Kidney (tissue), 14 donors: ENCODE results near the gene MB21D2. TPM values are rescaled to one million over a fixed set of nuclear protein-coding genes. Genes with fewer than 3 reads are reported as not detected.
"Not testable (repeated sequence)": the region's sequence is repeated elsewhere in the genome, so short reads cannot be mapped to it uniquely, and the experiment has no call there.

ENCODE experiments used
- DNase-seq, 5 donors: peaks; one replicate each; pipeline ENCODE4 v3.0.0-alpha.2; 2013 to 2020
- FAIRE-seq: peaks from 2 replicates; lab custom pipeline; 2012; peaks lifted over from hg19 to GRCh38; lab: Jason Lieb, UNC
- H3K27ac ChIP-seq, 2 donors: one replicate each; pipeline ENCODE4 v1.7.0; 2013; ENCODE audit warnings: low read depth in 2 of 2, low read length in 2 of 2, inconsistent platforms in 1 of 2
- H3K27me3 ChIP-seq: one replicate; pipeline ENCODE4 v1.7.1; 2013; ENCODE audit warnings: low read length, inconsistent platforms; ENCODE audit not compliant: control insufficient read depth, insufficient read depth
- H3K36me3 ChIP-seq, 3 donors: one replicate each; pipeline versions ENCODE4 v1.7.0 to v1.7.1; 2013; ENCODE audit warnings: low read length in 3 of 3, control low read depth in 1 of 3, inconsistent platforms in 1 of 3; ENCODE audit not compliant: insufficient read depth in 3 of 3, control insufficient read depth in 2 of 3
- H3K4me1 ChIP-seq, 3 donors: one replicate each; pipeline versions ENCODE4 v1.7.0 to v1.7.1; 2013; ENCODE audit warnings: low read length in 3 of 3, inconsistent platforms in 1 of 3, low read depth in 1 of 3; ENCODE audit not compliant: control insufficient read depth in 2 of 3, insufficient read depth in 2 of 3
- H3K4me3 ChIP-seq, 3 donors: one replicate each; pipeline versions ENCODE4 v1.7.0 to v1.8.1; 2013; ENCODE audit warnings: low read length in 3 of 3, control low read depth in 1 of 3, inconsistent platforms in 1 of 3
- H3K9ac ChIP-seq, 3 donors: one replicate each; pipeline versions ENCODE4 v1.7.0 to v1.7.1; 2013; ENCODE audit warnings: low read length in 3 of 3, control low read depth in 1 of 3, inconsistent platforms in 1 of 3
- H3K9me3 ChIP-seq, 3 donors: one replicate each; pipeline versions ENCODE4 v1.7.0 to v1.7.1; 2013; ENCODE audit warnings: low read length in 3 of 3, control low read depth in 1 of 3, inconsistent platforms in 1 of 3; ENCODE audit not compliant: control insufficient read depth in 2 of 3, insufficient read depth in 1 of 3
- intact Hi-C: fragments of 100-400 bp; cut with DNase I; formaldehyde crosslinking; loops from one replicate; pipeline ENCODE4 v1.11.1; 2022
- polyA plus RNA-seq: library from polyadenylated mRNA; stranded (reverse); fragments of 350-450 nt; fragmentation: Illumina TruSeq; extraction: RNeasy Lipid Tissue Mini Kit (QIAGEN cat#74804); gene quantifications from one replicate; pipeline ENCODE4 v1.2.3, GENCODE V29; 2014; ENCODE audit warnings: low read depth, low replicate concordance; ENCODE audit not compliant: insufficient read depth
- total RNA-seq: library from RNA; stranded (reverse); fragmentation: NEBNext Ultra II Directional; extraction: Animal tissue kit (Norgen Biotek cat#: 25700); gene quantifications from one replicate; pipeline ENCODE4 v1.2.1, GENCODE V29; 2021
- TF ChIP-seq, protein P1 (sequence below): IDR thresholded peaks from 3 replicates; pipeline ENCODE4 v1.5.1; 2012; ENCODE audit warnings: mild to moderate bottlenecking, moderate library complexity, borderline replicate concordance; ENCODE audit not compliant: insufficient read depth; ENCODE audit errors: extremely low read depth
- donor health status: control.
- donor health status: control.
- donor health status: control.
- donor health status: control.
- donor health status: control.
- donor health status: DM: yes; HTN: yes; CAD: no.
- donor health status: Normal renal cell carcinoma (clear cell type).

MB21D2 gene
- total and polyA plus RNA-seq, 2 donors from 2014 or later, result 3.2 to 3.9 TPM

DNA sequence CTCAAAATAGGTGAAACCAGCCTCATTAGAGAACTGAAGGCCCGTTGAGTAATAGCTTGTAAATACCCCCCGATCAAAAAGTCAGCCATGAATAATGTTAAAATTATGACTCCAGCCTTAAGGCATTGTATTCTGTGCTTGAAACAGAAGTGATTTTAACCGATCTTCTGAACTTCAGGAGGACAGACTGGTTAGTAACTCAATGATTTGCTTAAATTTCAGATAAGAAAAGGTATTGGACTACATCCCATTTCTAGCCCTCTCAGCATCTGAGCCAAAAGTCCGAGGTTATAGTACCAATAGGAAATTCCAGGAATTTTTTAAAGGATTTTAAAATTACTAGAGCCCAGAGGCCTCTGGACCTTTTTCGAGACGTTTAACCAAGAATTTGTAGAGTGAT is 122.6 kb downstream of the MB21D2 start:
- intact Hi-C loops, result no loop called here
- no peaks in the 10 kb centered on the region for H3K27me3 ChIP-seq
- no peak overlapping the region for H3K27ac ChIP-seq
- no peaks in the 10 kb centered on the region for H3K4me1 ChIP-seq
- TF ChIP-seq, protein P1, sequence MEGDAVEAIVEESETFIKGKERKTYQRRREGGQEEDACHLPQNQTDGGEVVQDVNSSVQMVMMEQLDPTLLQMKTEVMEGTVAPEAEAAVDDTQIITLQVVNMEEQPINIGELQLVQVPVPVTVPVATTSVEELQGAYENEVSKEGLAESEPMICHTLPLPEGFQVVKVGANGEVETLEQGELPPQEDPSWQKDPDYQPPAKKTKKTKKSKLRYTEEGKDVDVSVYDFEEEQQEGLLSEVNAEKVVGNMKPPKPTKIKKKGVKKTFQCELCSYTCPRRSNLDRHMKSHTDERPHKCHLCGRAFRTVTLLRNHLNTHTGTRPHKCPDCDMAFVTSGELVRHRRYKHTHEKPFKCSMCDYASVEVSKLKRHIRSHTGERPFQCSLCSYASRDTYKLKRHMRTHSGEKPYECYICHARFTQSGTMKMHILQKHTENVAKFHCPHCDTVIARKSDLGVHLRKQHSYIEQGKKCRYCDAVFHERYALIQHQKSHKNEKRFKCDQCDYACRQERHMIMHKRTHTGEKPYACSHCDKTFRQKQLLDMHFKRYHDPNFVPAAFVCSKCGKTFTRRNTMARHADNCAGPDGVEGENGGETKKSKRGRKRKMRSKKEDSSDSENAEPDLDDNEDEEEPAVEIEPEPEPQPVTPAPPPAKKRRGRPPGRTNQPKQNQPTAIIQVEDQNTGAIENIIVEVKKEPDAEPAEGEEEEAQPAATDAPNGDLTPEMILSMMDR, result no peak
- H3K9me3 ChIP-seq, result no peaks in the 10 kb centered on the region
- no peak for FAIRE-seq
- H3K9ac ChIP-seq, result no peak overlapping the region
- no peak overlapping the region for H3K4me3 ChIP-seq
- DNase-seq, result no peak
- peaks cover 0 to 5% (median 0%) of the 10 kb centered on the region in 3 donors for H3K36me3 ChIP-seq

DNA sequence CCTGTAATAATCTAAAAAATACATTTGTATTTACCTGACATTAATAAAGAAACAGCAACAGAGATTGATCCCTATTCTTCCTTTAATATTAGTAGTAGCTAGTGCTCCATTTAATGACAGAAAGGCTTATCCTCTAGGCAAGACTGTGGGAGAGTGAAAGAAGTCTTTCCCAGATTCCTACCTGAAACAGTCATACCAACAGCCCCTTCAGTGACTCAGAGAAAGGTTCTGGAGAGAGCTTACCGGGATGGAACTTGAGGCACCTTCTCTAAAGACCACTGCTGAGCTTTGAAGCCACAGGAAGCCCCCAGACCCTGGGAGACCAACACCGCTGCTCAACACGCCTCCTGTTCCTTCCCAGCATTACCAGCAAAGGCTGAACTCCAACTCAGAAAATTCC is 123.4 kb downstream of the MB21D2 start:
- Histone ChIP-seq H3K36me3 (peaks cover 0 to 5% (median 0%) of the 10 kb centered on the region in 3 donors), H3K27ac (no peak overlapping the region), H3K4me3 (no peak overlapping the region), H3K27me3 (no peaks in the 10 kb centered on the region), H3K9me3 (no peaks in the 10 kb centered on the region), H3K9ac (no peak overlapping the region), H3K4me1 (no peaks in the 10 kb centered on the region)
- DNase-seq (no peak), FAIRE-seq (no peak)
- intact Hi-C loops, result no loop called here
- TF ChIP-seq, protein P1, result no peak

DNA sequence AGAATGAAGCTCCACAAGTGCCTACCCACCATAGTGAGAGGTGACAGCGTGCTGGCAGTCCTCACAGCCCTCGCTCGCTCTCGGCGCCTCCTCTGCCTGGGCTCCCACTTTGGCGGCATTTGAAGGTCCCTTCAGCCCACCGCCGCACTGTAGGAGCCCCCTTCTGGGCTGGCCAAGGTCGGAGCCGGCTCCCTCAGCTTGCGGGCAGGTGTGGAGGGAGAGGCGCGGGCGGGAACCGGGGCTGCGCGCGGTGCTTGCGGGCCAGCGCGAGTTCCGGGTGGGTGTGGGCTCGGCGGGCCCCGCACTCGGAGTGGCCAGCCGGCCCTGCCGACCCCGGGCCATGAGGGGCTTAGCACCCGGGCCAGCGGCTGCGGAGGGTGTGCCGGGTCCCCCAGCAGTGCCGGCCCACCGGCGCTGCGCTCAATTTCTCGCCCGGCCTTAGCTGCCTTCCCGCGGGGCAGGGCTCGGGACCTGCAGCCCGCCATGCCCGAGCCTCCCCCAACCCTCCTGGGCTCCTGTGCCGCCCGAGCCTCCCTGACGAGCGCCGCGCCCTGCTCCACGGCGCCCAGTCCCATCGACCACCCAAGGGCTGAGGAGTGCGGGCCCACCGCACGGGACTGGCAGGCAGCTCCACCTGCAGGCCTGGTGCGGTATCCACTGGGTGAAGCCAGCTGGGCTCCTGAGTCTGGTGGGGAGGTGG is 128.7 kb downstream of the MB21D2 start:
- DNase-seq, H3K4me3 ChIP-seq, H3K9me3 ChIP-seq, H3K27ac ChIP-seq, H3K36me3 ChIP-seq, H3K27me3 ChIP-seq, FAIRE-seq, H3K9ac ChIP-seq, intact Hi-C loops, H3K4me1 ChIP-seq: not testable (repeated sequence)

DNA sequence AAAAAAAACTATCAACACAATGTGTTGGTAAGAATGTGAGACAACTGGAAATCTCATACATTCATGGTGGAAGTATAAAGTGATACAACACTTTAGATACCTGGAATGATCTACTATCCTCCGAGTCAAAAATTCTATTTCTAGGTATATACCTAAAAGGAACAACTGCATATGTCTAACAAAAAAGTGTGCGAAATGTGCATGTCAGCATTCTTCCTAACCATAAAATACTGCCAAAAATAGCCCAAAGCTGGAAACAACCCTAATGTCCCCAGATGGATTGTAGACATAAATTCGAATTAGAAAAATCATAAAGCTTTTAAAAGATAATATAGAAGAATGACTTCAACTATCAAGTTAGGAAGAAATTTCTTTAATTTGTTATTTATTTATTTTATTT is 139.1 kb downstream of the MB21D2 start:
- H3K27me3 ChIP-seq, result no peaks in the 10 kb centered on the region
- FAIRE-seq (peak; percentile 57), DNase-seq (no peak)
- TF ChIP-seq, protein P1, result no peak
- H3K27ac ChIP-seq, result no peak overlapping the region
- H3K4me1 ChIP-seq, result no peaks in the 10 kb centered on the region
- no peaks in the 10 kb centered on the region for H3K36me3 ChIP-seq
- H3K4me3 ChIP-seq, result no peak overlapping the region
- intact Hi-C loops, result no loop called here
- H3K9me3 ChIP-seq, result peaks cover 0 to 3% (median 0%) of the 10 kb centered on the region in 3 donors
- H3K9ac ChIP-seq, result no peak overlapping the region

DNA sequence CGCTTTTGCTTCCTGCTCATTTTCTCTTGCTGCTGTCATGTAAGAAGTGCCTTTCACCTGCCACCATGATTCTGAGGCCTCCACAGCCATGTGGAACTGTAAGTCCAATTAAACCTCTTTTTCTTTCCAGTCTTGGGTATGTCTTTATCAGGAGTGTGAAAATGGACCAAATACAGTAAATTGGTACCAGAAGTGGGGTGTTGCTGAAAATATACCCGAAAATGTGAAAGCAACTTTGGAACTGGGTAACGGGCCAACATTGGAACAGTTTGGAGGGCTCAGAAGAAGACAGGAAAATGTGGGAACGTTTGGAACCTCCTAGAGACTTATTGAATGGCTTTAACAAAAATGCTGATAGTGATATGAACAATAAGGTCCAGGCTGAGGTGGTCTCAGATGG is 143.3 kb downstream of the MB21D2 start:
- FAIRE-seq, intact Hi-C loops, H3K9me3 ChIP-seq, H3K27ac ChIP-seq, DNase-seq, H3K27me3 ChIP-seq, H3K9ac ChIP-seq, H3K4me3 ChIP-seq, H3K36me3 ChIP-seq, H3K4me1 ChIP-seq: not testable (repeated sequence)
